Measurements from ENCODE around the gene GLT1D1.

GRCh38 chr12:128871516-128871892 lies 18.2 kb downstream of the GLT1D1 start:
- TF ChIP-seq, protein P1, sequence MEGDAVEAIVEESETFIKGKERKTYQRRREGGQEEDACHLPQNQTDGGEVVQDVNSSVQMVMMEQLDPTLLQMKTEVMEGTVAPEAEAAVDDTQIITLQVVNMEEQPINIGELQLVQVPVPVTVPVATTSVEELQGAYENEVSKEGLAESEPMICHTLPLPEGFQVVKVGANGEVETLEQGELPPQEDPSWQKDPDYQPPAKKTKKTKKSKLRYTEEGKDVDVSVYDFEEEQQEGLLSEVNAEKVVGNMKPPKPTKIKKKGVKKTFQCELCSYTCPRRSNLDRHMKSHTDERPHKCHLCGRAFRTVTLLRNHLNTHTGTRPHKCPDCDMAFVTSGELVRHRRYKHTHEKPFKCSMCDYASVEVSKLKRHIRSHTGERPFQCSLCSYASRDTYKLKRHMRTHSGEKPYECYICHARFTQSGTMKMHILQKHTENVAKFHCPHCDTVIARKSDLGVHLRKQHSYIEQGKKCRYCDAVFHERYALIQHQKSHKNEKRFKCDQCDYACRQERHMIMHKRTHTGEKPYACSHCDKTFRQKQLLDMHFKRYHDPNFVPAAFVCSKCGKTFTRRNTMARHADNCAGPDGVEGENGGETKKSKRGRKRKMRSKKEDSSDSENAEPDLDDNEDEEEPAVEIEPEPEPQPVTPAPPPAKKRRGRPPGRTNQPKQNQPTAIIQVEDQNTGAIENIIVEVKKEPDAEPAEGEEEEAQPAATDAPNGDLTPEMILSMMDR (conservative IDR thresholded peaks at IDR 0.05 in 1 of 2, IDR thresholded peaks at IDR 0.05 in 1 of 2; ENCODE audit: low read depth in 1 of 2, low read length in 2 of 2) = no peak
- TF ChIP-seq EZH2 (IDR thresholded peaks at IDR 0.05; ENCODE audit: low read length, missing control alignments) = no peak

Measured in fibroblast of lung (primary cell).